ENCODE results near the gene CYREN.
"Not testable (repeated sequence)": the region's sequence is repeated elsewhere in the genome, so short reads cannot be mapped to it uniquely, and the experiment has no call there.

CYREN gene, protein sequence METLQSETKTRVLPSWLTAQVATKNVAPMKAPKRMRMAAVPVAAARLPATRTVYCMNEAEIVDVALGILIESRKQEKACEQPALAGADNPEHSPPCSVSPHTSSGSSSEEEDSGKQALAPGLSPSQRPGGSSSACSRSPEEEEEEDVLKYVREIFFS

GRCh38 chr7:135170274-135170997 lies at the start of gene CYREN:
TSS of gene CYREN (minus strand) at chr7:135170707. CDS start at chr7:135168922, 1,785 bp downstream.
- peak; percentile 95 for DNase-seq
- in situ Hi-C loops (cut with MboI; ENCODE audit: low pct_unique_long_range_greater_than_20kb, low sequenced_read_pairs): loop anchor here (25.0 kb wide), 1 partner anchor 183 kb away; the partner anchor contains the start of gene AGBL3

GRCh38 chr7:135217645-135218509 lies 47.4 kb upstream of the CYREN start:
- in situ Hi-C loops (cut with MboI; ENCODE audit: low pct_unique_long_range_greater_than_20kb, low sequenced_read_pairs): no loop called here
- DNase-seq: no peak

DNA sequence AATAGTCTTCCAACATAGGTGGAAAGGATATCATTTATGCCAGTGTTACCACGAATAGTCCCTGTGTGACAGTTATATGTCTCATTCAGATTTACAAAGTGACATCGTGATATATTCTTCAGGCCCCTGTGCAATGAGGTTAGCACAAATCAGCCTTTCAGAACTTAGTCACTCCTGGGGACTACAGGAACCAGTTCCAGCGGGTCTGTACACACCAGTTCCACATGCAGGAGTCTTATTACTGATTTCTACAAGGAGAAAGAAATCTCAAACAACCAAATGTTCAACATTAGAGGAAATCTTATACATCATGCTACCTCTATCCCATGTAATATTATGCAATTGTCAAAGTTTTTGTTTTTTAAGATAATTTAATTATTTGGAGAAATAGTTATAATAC lies 45.2 kb upstream of the CYREN start:
- no peak for DNase-seq
- in situ Hi-C loops (cut with MboI; ENCODE audit: low pct_unique_long_range_greater_than_20kb, low sequenced_read_pairs): no loop called here

GRCh38 chr7:135215180-135215579 lies 44.7 kb upstream of the CYREN start:
- in situ Hi-C loops (cut with MboI; ENCODE audit: low pct_unique_long_range_greater_than_20kb, low sequenced_read_pairs): no loop called here
- no peak for DNase-seq

DNA sequence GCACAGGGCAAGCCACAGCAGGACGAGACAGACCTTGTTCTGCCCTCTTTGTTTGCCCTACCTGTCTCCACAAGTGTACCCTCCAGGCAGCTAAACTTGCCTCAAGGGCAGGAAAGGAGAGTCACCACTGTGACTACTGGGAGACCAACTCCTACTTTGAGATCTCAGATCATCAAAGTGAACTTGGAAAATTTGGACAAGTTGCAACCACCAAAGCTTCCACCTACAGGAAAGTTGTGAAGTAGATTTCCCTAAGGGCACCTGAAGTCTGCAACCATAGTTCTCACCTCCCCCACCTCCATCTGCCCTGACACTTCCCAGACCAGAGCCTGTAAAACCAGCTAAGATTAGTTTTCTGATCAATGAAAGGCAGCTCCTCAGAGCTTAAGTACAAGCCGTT lies 43.3 kb upstream of the CYREN start:
- DNase-seq: no peak
- in situ Hi-C loops (cut with MboI; ENCODE audit: low pct_unique_long_range_greater_than_20kb, low sequenced_read_pairs): no loop called here

- in situ Hi-C loops (cut with MboI; ENCODE audit: low pct_unique_long_range_greater_than_20kb, low sequenced_read_pairs): not testable (repeated sequence)
These were observed 41.6 kb upstream of the CYREN start for GRCh38 chr7:135211946-135212685.

DNA sequence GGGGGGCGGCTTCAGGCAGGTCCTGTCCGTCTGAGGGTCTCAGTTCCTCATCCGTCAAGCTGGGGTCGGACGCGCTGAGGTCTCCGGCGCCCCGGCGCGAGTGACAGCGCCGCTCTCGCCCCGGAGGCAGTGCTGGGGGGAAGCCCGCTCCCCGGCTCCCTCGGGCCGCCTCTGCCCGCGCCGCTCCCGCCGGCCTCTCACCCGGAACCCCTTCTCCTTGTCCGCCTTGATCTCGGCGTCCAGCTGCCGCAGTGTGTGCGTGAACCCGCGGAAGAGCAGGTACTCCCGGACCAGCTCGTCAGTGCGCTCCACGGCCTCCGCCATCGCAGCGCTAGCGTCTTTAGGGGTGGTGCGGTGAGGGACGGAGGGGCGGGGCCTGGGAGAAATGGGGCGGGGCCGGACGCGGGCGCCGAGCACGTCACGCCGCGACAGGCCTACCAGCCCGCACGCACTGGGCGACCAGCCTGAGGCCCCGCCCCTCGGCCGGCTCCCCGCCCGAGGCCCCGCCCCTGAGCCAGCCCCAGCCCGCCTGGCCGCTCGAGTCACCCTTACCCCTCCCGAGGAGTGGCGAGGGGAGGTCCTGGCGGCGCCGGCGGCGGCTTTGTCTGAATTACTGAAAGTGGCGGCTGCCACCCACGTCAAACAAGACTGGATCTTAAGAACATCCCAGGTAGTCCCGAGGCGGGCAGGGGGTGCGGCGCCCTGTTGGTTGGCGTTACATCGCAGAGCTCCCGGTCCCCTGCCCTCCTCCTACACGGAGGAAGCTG lies 40.9 kb upstream of the CYREN start, which contains the start of gene WDR91:
TSS of gene WDR91 (minus strand) at position 348 of the 767 bp plus-strand sequence. CDS start at position 324, 24 bp downstream.
- peak; percentile 85 for DNase-seq
- in situ Hi-C loops (cut with MboI; ENCODE audit: low pct_unique_long_range_greater_than_20kb, low sequenced_read_pairs): no loop called here

More at GRCh38 chr7:135211946-135212685, 41.6 kb upstream of the CYREN start:
- DNase-seq: not testable (repeated sequence)

DNA sequence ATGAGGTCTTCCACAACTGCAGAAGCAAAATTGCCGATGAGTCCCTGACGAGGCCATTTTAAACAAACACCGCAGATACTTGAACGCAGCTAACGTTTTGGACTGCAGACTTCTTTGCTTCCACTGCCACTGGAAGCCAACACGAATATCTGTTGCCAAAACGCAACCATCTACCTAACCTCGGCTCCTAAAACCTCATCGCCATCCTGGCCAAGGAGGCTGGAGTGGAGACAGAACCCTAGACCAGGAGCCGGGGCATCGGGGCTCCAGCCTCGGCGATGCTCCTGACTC lies 40.3 kb upstream of the CYREN start:
- DNase-seq: peak; percentile 43
- in situ Hi-C loops (cut with MboI; ENCODE audit: low pct_unique_long_range_greater_than_20kb, low sequenced_read_pairs): no loop called here

DNA sequence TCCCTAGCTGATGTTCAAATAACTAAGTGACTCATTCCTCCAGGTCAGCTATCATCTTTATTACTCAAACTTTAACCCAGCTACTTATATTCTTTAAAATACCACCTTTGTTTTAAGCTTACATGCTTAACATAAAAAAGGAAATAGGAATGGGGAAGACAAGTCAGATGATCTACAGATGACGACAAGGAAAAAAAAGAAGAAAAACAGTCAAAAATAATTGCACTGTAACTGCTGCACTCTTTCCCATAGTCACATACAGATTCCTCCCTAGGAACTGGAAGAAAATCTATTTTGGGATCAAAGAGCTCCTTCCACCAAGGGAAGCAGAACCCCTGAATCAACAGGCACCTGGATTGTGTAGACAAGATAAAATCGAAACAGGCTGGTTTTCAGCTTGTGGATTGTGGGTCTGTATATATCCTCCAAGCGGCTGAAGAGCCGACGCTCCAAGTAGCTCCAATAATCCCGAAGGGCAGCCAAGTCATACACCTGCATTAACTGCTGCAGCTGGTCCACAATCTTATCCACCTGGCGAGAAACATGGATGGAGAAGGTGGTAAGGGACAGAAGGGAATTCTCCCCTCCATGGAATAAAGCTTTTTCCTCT lies 38.8 kb upstream of the CYREN start:
- DNase-seq: peak; percentile 28
- in situ Hi-C loops (cut with MboI; ENCODE audit: low pct_unique_long_range_greater_than_20kb, low sequenced_read_pairs): no loop called here

GRCh38 chr7:135208102-135208793 lies 37.7 kb upstream of the CYREN start:
- in situ Hi-C loops (cut with MboI; ENCODE audit: low pct_unique_long_range_greater_than_20kb, low sequenced_read_pairs): no loop called here
- peak; percentile 68 for DNase-seq

GRCh38 chr7:135207406-135208101 lies 37.0 kb upstream of the CYREN start:
- in situ Hi-C loops (cut with MboI; ENCODE audit: low pct_unique_long_range_greater_than_20kb, low sequenced_read_pairs): no loop called here
- DNase-seq: no peak

DNA sequence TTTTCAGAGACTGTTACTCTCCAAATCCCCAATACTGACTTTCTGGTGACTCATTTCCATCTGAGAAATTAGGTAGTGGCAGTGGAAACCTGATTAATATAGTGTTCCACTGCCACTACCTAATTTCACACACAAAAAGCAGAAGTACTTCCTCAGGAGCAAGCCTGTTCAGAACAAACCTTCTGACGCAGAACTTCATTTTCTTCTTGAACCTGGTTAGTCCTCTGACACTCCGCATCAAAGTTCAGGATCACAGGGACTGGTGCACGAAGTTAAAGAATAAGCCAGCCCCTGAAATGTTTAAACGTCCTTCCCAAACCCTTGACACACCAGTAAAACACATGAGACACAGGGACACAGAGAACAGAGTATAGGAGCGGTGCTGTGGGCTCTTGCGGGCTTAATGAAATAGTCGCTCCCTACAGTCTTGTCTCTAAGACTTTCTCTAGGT lies 36.5 kb upstream of the CYREN start:
- in situ Hi-C loops (cut with MboI; ENCODE audit: low pct_unique_long_range_greater_than_20kb, low sequenced_read_pairs): no loop called here
- DNase-seq: peak; percentile 51

DNA sequence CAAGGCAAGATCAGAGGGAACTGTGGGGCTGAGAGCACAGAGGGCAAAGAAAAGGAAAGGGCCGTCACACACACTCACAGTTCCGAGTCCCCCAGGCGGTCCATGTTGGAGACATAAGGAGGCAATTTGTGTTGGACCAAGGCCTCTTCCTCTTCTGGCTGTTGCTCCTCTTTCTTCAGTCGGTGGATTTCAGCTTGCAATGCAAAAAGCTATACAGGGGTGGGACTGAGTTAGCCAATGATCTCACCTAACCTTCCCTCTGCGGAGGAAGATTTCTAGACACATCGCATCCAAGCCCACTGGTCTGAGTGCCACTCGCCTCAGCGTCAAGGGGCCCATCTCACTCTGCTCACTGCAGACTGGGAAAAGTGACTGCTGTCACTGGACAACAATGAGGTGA lies 35.3 kb upstream of the CYREN start:
- in situ Hi-C loops (cut with MboI; ENCODE audit: low pct_unique_long_range_greater_than_20kb, low sequenced_read_pairs): no loop called here
- no peak for DNase-seq

- in situ Hi-C loops (cut with MboI; ENCODE audit: low pct_unique_long_range_greater_than_20kb, low sequenced_read_pairs): no loop called here
- no peak for DNase-seq
These were observed 34.4 kb upstream of the CYREN start for GRCh38 chr7:135204876-135205275.

DNA sequence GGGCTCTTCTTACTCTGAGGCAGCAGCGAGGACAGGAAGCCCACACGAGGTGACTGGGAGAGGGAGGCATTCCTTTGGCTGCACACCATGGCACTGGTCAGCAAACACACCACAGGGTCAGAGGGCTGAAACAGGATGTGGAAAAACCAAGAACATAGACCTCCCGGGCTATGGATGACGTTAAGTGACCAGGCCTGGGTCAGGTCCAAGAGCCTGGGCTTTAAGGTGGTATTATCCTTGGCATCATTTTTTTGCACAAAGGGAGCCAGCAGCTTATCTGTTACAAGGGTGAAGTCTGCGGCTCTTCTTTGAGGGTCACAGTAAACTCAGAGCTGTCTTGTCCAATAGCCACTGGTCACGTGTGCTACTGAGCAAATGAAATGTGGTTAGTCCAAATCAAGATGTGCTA lies 33.8 kb upstream of the CYREN start:
- in situ Hi-C loops (cut with MboI; ENCODE audit: low pct_unique_long_range_greater_than_20kb, low sequenced_read_pairs): no loop called here
- DNase-seq: no peak

- in situ Hi-C loops (cut with MboI; ENCODE audit: low pct_unique_long_range_greater_than_20kb, low sequenced_read_pairs): no loop called here
- no peak for DNase-seq
These were observed 30.8 kb upstream of the CYREN start for GRCh38 chr7:135201350-135201749.

DNA sequence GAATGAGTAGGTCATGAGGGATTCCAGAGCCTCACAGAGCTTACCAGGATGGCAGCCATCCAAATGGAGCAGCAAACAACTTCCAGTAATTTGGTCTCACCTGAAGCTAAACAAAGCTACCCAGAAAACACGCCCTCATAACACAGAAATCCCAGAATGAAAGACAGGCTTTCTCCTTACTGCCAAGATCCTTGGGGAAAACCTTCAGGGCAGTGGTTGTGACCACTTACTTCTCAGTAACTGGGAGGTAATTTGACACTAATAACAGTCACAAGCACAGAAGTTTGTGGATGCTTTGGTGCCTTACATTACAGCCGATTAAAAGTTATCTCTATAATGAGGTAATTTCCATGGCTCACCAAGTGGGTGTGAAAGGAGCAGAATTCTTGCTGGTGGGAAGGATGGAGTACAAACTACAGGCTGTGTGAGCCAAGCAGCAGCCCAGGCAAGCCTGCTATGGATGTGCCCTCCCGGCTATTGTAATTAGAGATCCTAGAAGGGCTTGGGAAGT lies 30.4 kb upstream of the CYREN start:
- no peak for DNase-seq
- in situ Hi-C loops (cut with MboI; ENCODE audit: low pct_unique_long_range_greater_than_20kb, low sequenced_read_pairs): no loop called here
